Measurements from ENCODE around the gene CACNB2.
A peak's percentile ranks its signal among the peaks of the same experiment; 100 is the strongest.

- TF ChIP-seq CTCF (IDR thresholded peaks at IDR 0.05) (peak; percentile 57), EZH2 (IDR thresholded peaks at IDR 0.05) (no peak), EZH2phosphoT487 (IDR thresholded peaks at IDR 0.05) (no peak)
Observed at GRCh38 chr10:18233775-18234174, 93.6 kb downstream of the CACNB2 start.

All from neural progenitor cell (in vitro differentiated cells).